Right atrium auricular region (tissue), 2 donors: ENCODE data around the gene OR52H1. TPM values are rescaled to one million over a fixed set of nuclear protein-coding genes. Genes with fewer than 3 reads are reported as not detected.

Source experiments
- DNase-seq: peaks from one replicate; pipeline ENCODE4 v3.0.0-alpha.2; 2019; ENCODE audit warnings: low spot score
- H3K27ac ChIP-seq, 2 donors: fragments of 200-600 bp; sonication (generic); 1 replicate in 1 of 2; 2 replicates in 1 of 2; pipeline ENCODE4 v1.5.1; 2016 to 2019
- H3K27me3 ChIP-seq, 2 donors: fragments of 200-600 bp; sonication (generic); one replicate each; pipeline versions ENCODE4 v1.5.1 to v1.6.0; 2017 to 2019
- H3K36me3 ChIP-seq: fragments of 200-600 bp; sonication (generic); one replicate; pipeline ENCODE4 v1.5.1; 2016
- H3K4me1 ChIP-seq, 2 donors: fragments of 200-600 bp; sonication (generic); one replicate each; pipeline versions ENCODE4 v1.5.1 to v1.6.0; 2017 to 2019
- H3K4me3 ChIP-seq, 2 donors: fragments of 200-600 bp; sonication (generic); 1 replicate in 1 of 2; 2 replicates in 1 of 2; pipeline ENCODE4 v1.5.1; 2017 to 2019; ENCODE audit warnings: mild to moderate bottlenecking in 1 of 2, moderate library complexity in 1 of 2
- H3K9me3 ChIP-seq, 2 donors: fragments of 200-600 bp; sonication (generic); one replicate each; pipeline ENCODE4 v1.5.1; 2019
- total RNA-seq, 2 donors: library from RNA; depleted of rRNA; stranded (reverse); fragments of >200 nt; gene quantifications; one replicate each; pipeline ENCODE4 v1.1.0, GENCODE V29; 2016
- TF ChIP-seq, protein P1 (sequence below), 2 donors: fragments of 200-600 bp; sonication (generic); IDR thresholded peaks; one replicate each; pipeline ENCODE4 v1.5.1; 2019; ENCODE audit warnings: antibody characterized with exemption in 2 of 2

The OR52H1 gene
- total RNA-seq, 2 donors from 2014 or later = not detected

GRCh38 chr11:5557751-5558150, 9.4 kb upstream of the OR52H1 start:
- H3K27ac ChIP-seq = no peak overlapping the region
- H3K27me3 ChIP-seq = no peaks in the 10 kb centered on the region
- no peaks in the 10 kb centered on the region for H3K4me1 ChIP-seq
- no peaks in the 10 kb centered on the region for H3K9me3 ChIP-seq
- DNase-seq = no peak
- H3K36me3 ChIP-seq = no peaks in the 10 kb centered on the region
- H3K4me3 ChIP-seq = no peak overlapping the region
- TF ChIP-seq, protein P1, sequence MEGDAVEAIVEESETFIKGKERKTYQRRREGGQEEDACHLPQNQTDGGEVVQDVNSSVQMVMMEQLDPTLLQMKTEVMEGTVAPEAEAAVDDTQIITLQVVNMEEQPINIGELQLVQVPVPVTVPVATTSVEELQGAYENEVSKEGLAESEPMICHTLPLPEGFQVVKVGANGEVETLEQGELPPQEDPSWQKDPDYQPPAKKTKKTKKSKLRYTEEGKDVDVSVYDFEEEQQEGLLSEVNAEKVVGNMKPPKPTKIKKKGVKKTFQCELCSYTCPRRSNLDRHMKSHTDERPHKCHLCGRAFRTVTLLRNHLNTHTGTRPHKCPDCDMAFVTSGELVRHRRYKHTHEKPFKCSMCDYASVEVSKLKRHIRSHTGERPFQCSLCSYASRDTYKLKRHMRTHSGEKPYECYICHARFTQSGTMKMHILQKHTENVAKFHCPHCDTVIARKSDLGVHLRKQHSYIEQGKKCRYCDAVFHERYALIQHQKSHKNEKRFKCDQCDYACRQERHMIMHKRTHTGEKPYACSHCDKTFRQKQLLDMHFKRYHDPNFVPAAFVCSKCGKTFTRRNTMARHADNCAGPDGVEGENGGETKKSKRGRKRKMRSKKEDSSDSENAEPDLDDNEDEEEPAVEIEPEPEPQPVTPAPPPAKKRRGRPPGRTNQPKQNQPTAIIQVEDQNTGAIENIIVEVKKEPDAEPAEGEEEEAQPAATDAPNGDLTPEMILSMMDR (IDR thresholded peaks at IDR 0.05) = no peak

DNA sequence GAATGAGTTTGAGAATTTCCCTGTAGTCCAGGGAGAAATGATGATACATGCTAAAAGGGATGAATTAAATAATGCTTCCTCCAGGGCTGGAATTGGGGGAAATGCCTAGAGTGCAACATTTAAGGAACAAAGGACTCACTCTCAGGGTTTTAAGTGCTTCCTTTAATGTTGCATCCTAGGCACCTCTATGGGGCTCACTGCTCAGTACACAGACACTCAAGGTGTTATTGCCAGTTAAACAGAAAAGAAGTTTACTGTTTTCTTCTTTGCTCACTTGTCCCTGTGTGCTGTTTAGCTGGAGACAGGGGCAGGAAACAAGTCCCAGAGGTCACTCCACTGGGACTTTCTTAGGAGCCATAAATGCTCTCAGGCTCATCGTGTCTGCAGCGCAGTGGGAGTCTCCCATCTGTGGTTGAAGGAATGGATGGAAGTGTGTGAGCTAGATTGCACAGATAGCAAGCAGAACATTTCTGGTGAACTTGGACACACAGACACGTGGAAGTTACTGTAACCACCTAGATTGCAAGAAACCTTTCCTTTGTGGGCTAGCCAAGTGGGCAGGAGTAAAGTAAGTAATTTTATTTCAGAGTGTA, 8.4 kb upstream of the OR52H1 start:
- H3K27me3 ChIP-seq = no peaks in the 10 kb centered on the region
- DNase-seq = no peak
- no peak overlapping the region for H3K27ac ChIP-seq
- no peaks in the 10 kb centered on the region for H3K9me3 ChIP-seq
- TF ChIP-seq, protein P1 (IDR thresholded peaks at IDR 0.05) = no peak
- no peak overlapping the region for H3K4me3 ChIP-seq
- no peaks in the 10 kb centered on the region for H3K4me1 ChIP-seq
- no peaks in the 10 kb centered on the region for H3K36me3 ChIP-seq

DNA sequence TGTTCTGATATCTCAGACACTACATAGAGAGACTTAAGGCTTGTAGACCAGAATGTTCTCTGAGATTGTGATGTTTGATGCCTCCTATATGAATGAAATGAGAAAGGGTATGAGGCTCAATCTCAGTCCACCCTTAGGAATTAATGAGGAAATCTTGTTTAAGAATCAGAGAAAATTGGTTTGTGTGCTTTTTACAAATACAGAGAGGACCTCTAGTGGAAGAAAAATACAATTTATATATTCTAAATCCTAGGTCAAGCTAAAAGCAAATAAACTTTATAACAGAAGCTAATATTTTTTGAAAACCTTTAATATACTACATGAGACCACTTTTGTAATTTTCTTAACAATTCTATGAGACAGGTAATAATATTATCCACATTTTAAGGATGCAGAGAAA, 5.0 kb upstream of the OR52H1 start:
- DNase-seq = no peak
- H3K36me3 ChIP-seq = no peaks in the 10 kb centered on the region
- H3K9me3 ChIP-seq = no peaks in the 10 kb centered on the region
- TF ChIP-seq, protein P1 (IDR thresholded peaks at IDR 0.05) = peak in 1 of 2 donors; percentile 43
- H3K4me3 ChIP-seq = no peak overlapping the region
- H3K27me3 ChIP-seq = no peaks in the 10 kb centered on the region
- H3K27ac ChIP-seq = no peak overlapping the region
- H3K4me1 ChIP-seq = no peaks in the 10 kb centered on the region

- H3K4me3 ChIP-seq = no peak overlapping the region
- H3K9me3 ChIP-seq = no peaks in the 10 kb centered on the region
- no peak for DNase-seq
- no peak overlapping the region for H3K27ac ChIP-seq
- no peaks in the 10 kb centered on the region for H3K4me1 ChIP-seq
- no peaks in the 10 kb centered on the region for H3K36me3 ChIP-seq
- no peaks in the 10 kb centered on the region for H3K27me3 ChIP-seq
- TF ChIP-seq, protein P1 (IDR thresholded peaks at IDR 0.05) = no peak
These were observed 2.2 kb upstream of the OR52H1 start for GRCh38 chr11:5550440-5551095.

DNA sequence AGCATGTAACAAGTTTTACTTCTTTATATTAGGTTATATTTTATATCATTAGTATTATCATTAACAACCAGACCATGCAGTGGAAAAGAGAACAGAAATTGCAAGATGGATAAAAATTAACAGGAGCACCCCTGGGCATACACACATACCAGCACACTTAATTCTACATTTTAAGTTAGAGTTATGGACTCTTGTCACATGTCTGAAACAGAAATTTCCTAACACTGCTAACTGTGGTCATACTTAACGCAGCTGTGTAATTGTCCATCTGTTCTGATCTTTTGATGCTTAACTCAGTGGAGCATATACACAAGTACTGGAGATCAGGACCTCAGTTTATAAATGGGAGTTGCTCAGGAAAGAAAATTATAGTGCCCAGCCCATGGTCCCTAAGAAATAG, 358 bp downstream of the OR52H1 start:
- Histone ChIP-seq H3K4me1 (no peaks in the 10 kb centered on the region), H3K27me3 (no peaks in the 10 kb centered on the region), H3K9me3 (no peaks in the 10 kb centered on the region), H3K36me3 (no peaks in the 10 kb centered on the region), H3K27ac (no peak overlapping the region), H3K4me3 (no peak overlapping the region)
- DNase-seq = no peak
- TF ChIP-seq, protein P1 (IDR thresholded peaks at IDR 0.05) = no peak

DNA sequence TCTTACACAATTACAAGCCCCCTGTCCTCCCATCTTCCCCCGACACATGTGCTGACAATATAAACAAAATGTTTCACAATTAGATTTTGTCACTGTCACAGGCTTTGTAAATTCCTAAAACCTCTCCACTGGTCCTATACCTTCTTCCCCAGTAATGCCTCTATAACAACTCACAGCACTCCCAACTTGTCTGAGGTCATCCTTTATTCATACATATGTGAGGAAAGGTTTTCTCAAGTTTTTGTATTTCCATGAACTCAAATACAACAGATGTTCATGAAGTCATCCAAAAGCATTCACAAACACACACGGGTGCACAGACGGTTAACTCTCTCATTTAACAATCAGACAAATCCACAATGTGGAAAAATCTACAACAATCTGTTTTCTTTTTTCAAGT, 1.9 kb downstream of the OR52H1 start:
- DNase-seq = no peak
- no peaks in the 10 kb centered on the region for H3K4me1 ChIP-seq
- no peaks in the 10 kb centered on the region for H3K9me3 ChIP-seq
- TF ChIP-seq, protein P1 (IDR thresholded peaks at IDR 0.05) = no peak
- no peak overlapping the region for H3K4me3 ChIP-seq
- no peaks in the 10 kb centered on the region for H3K36me3 ChIP-seq
- H3K27ac ChIP-seq = no peak overlapping the region
- no peaks in the 10 kb centered on the region for H3K27me3 ChIP-seq
